Neural cell (in vitro differentiated cells): ENCODE data around the gene FAM200A.

Experiments used
- CTCF ChIP-seq: fragments of 450-650 bp; IDR thresholded peaks from 2 replicates; pipeline ENCODE4 v1.5.1; 2014; ENCODE audit warnings: antibody characterized with exemption, mild to moderate bottlenecking, moderate library complexity; ENCODE audit not compliant: poor library complexity, severe bottlenecking
- EZH2 ChIP-seq: fragments of 200-600, 300-800 bp; shearing (Covaris generic), sonication (generic); IDR thresholded peaks from 2 replicates; pipeline ENCODE4 v1.6.1; 2014; ENCODE audit warnings: antibody characterized with exemption, low read length, borderline replicate concordance, mild to moderate bottlenecking; ENCODE audit not compliant: insufficient read depth, poor library complexity, severe bottlenecking
- MXI1 ChIP-seq: fragments of 450-650 bp; conservative IDR thresholded peaks from 2 replicates; pipeline ENCODE4 v1.6.1; 2014; ENCODE audit warnings: antibody characterized with exemption, mild to moderate bottlenecking; ENCODE audit not compliant: poor library complexity, severe bottlenecking
- POLR2AphosphoS5 ChIP-seq: IDR thresholded peaks from 2 replicates; pipeline ENCODE4 v1.6.1; 2012
- RAD21 ChIP-seq: fragments of 450-650 bp; conservative IDR thresholded peaks from 2 replicates; pipeline ENCODE4 v1.6.1; 2014; ENCODE audit warnings: antibody characterized with exemption, mild to moderate bottlenecking, moderate library complexity
- TF ChIP-seq, protein P1 (sequence below): IDR thresholded peaks from 2 replicates; pipeline ENCODE4 v1.6.1; 2012; ENCODE audit warnings: borderline replicate concordance

DNA sequence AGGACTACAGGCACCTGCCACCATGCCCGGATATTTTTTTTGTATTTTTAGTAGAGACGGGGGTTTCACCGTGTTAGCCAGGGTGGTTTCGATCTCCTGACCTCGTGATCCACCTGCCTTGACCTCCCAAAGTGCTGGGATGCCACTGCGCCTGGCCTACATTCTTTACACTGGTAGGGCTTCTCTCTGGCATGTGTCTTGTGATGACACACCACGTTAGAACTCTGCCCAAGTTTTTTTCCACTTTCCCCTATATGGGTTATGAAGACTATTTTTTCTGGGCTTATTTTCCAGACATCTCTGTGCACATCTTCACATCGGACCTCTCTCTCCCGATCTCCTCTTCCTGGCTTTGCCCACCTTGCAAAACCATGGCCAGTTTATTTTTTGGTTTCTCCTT is 10.7 kb downstream of the FAM200A start:
- TF ChIP-seq EZH2: no peak
- TF ChIP-seq CTCF: no peak
- TF ChIP-seq, protein P1, sequence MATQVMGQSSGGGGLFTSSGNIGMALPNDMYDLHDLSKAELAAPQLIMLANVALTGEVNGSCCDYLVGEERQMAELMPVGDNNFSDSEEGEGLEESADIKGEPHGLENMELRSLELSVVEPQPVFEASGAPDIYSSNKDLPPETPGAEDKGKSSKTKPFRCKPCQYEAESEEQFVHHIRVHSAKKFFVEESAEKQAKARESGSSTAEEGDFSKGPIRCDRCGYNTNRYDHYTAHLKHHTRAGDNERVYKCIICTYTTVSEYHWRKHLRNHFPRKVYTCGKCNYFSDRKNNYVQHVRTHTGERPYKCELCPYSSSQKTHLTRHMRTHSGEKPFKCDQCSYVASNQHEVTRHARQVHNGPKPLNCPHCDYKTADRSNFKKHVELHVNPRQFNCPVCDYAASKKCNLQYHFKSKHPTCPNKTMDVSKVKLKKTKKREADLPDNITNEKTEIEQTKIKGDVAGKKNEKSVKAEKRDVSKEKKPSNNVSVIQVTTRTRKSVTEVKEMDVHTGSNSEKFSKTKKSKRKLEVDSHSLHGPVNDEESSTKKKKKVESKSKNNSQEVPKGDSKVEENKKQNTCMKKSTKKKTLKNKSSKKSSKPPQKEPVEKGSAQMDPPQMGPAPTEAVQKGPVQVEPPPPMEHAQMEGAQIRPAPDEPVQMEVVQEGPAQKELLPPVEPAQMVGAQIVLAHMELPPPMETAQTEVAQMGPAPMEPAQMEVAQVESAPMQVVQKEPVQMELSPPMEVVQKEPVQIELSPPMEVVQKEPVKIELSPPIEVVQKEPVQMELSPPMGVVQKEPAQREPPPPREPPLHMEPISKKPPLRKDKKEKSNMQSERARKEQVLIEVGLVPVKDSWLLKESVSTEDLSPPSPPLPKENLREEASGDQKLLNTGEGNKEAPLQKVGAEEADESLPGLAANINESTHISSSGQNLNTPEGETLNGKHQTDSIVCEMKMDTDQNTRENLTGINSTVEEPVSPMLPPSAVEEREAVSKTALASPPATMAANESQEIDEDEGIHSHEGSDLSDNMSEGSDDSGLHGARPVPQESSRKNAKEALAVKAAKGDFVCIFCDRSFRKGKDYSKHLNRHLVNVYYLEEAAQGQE: no peak
- TF ChIP-seq MXI1: no peak
- no peak for TF ChIP-seq RAD21
- no peak for TF ChIP-seq POLR2AphosphoS5
